ENCODE results near the gene HMOX2.

HMOX2 gene

GRCh38 chr16:4538350-4539235 is 62.4 kb downstream of the HMOX2 start, which contains the start of gene CDIP1 (continued):
- 0 out of 2 replicates have a peak, but pooled peaks have one; percentile 28 for TF ChIP-seq ZNF248 (tag by site-specific recombination; IDR thresholded peaks at IDR 0.05)
- TF ChIP-seq PATZ1 (tag by site-specific recombination; IDR thresholded peaks at IDR 0.05), result peak; percentile 93
- TF ChIP-seq REST (tag by site-specific recombination; IDR thresholded peaks at IDR 0.05), result no peak
- TF ChIP-seq ZNF768 (tag by site-specific recombination; IDR thresholded peaks at IDR 0.05), result no peak
- peak; percentile 99 for TF ChIP-seq ZBTB8A (tag by site-specific recombination; IDR thresholded peaks at IDR 0.05)
- TF ChIP-seq ZNF426 (tag by site-specific recombination; IDR thresholded peaks at IDR 0.05), result no peak
- TF ChIP-seq ZNF548 (tag by site-specific recombination; IDR thresholded peaks at IDR 0.05), result 0 out of 2 replicates have a peak, but pooled peaks have one; percentile 13
- TF ChIP-seq ZNF639 (tag by site-specific recombination; IDR thresholded peaks at IDR 0.05), result peak; percentile 82; the same call in 1 of the 2 replicates
- TF ChIP-seq KLF1 (tag by site-specific recombination; IDR thresholded peaks at IDR 0.05), result peak; percentile 94
- no peak for TF ChIP-seq ZNF157 (tag by site-specific recombination; IDR thresholded peaks at IDR 0.05)
- peak; percentile 95 for TF ChIP-seq ZSCAN30 (tag by site-specific recombination; IDR thresholded peaks at IDR 0.05)
- TF ChIP-seq ZBTB7A (tag by site-specific recombination; IDR thresholded peaks at IDR 0.05; ENCODE audit: low read depth), result peak; percentile 67; the same call in 1 of the 2 replicates
- TF ChIP-seq ZNF701 (tag by site-specific recombination; IDR thresholded peaks at IDR 0.05), result 0 out of 2 replicates have a peak, but pooled peaks have one; percentile 39
- no peak; the same call in 1 of the 2 replicates for TF ChIP-seq ZNF645 (tag by site-specific recombination; IDR thresholded peaks at IDR 0.05)
- peak; percentile 85 for TF ChIP-seq ZNF501 (tag by site-specific recombination; IDR thresholded peaks at IDR 0.05)
- no peak for TF ChIP-seq ZNF280C (tag by site-specific recombination; IDR thresholded peaks at IDR 0.05)
- peak; percentile 81 for TF ChIP-seq INSM2 (tag by site-specific recombination; IDR thresholded peaks at IDR 0.05)
- peak; percentile 98 for TF ChIP-seq KLF16 (tag by site-specific recombination; IDR thresholded peaks at IDR 0.05)
- no peak for TF ChIP-seq AEBP2 (tag by site-specific recombination; IDR thresholded peaks at IDR 0.05; ENCODE audit: borderline replicate concordance)
- TF ChIP-seq GFI1B (tag by site-specific recombination; IDR thresholded peaks at IDR 0.05), result 0 out of 2 replicates have a peak, but pooled peaks have one; percentile 47
- TF ChIP-seq ZNF600 (tag by site-specific recombination; IDR thresholded peaks at IDR 0.05), result peak; percentile 76
- no peak for TF ChIP-seq HOXA7 (CRISPR knock-in tag; IDR thresholded peaks at IDR 0.05; ENCODE audit: borderline replicate concordance)
- TF ChIP-seq ZNF354C (tag by site-specific recombination; IDR thresholded peaks at IDR 0.05; ENCODE audit: borderline replicate concordance, low read depth), result 0 out of 2 replicates have a peak, but pooled peaks have one; percentile 15

All from HEK293 (cell line).